ENCODE data around the gene TEC. TPM values are rescaled to one million over a fixed set of nuclear protein-coding genes. Genes with fewer than 3 reads are reported as not detected.

Gene TEC
- total and polyA plus RNA-seq, 7 donors = 0.80 to 2.0 (median 0.92) TPM

DNA sequence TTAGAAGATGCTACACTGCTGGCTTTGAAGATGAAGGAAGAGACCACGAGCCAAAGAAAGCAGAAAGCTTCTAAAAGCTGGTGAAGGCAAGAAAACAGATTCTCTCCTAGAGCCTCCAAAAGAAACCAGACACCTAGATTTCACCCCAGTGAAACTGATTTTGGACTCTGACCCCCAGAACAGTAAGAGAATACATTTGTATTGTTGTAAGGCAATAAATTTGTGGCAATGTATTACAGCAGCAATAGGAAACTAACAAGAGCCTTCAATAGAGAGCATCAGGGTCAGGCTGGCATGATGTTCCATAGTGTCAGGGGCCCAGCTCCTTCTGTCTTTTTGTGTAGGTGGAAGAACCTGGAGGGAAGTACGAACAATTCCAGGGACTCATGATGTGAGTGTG, 6.0 kb upstream of the TEC start:
- Histone ChIP-seq H3K4me3 (no peak overlapping the region), H3K36me3 (ENCODE audit: insufficient read depth in 1 of 2, low read depth in 1 of 2) (no peaks in the 10 kb centered on the region), H3K27me3 (ENCODE audit: insufficient read depth in 3 of 3, low read length in 2 of 3) (no peaks in the 10 kb centered on the region), H3K4me1 (peaks cover 3% of the 10 kb centered on the region), H3K9me3 (no peaks in the 10 kb centered on the region), H3K27ac (no peak overlapping the region)
- WGBS, 3 donors = 83 to 96% (median 84%) methylated on average over 2 of the region's 2 CpGs
- intact Hi-C loops (cut with DNase I) = loop anchor here in 1 of 2 donors (10.0 kb wide), 2 partner anchors 101 to 361 kb away; partner anchors contain the start of gene NFXL1
- ATAC-seq (no peak), DNase-seq (no peak)
- TF ChIP-seq, protein P1, sequence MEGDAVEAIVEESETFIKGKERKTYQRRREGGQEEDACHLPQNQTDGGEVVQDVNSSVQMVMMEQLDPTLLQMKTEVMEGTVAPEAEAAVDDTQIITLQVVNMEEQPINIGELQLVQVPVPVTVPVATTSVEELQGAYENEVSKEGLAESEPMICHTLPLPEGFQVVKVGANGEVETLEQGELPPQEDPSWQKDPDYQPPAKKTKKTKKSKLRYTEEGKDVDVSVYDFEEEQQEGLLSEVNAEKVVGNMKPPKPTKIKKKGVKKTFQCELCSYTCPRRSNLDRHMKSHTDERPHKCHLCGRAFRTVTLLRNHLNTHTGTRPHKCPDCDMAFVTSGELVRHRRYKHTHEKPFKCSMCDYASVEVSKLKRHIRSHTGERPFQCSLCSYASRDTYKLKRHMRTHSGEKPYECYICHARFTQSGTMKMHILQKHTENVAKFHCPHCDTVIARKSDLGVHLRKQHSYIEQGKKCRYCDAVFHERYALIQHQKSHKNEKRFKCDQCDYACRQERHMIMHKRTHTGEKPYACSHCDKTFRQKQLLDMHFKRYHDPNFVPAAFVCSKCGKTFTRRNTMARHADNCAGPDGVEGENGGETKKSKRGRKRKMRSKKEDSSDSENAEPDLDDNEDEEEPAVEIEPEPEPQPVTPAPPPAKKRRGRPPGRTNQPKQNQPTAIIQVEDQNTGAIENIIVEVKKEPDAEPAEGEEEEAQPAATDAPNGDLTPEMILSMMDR (IDR thresholded peaks at IDR 0.05) = no peak

DNA sequence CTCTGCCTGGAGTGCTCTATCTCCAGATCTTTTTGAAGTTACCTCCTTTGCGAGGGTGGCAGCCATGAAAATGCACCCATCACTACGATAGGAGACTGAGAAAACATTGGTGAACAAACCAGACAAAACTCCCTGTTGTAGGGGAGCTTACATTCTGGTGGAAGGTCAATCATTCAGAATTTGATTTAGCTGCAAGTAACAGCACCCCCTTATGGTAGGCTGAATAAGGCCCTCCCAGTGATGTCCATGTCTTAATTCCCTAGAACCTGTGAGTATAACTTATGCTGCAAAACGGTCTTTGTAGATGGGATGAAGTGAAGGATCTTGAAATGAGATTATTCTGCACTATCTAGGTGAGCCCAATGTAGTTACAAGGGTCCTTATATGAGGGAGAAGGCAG, 5.6 kb upstream of the TEC start:
- H3K4me1 ChIP-seq = peaks cover 6% of the 10 kb centered on the region
- DNase-seq (no peak), ATAC-seq (no peak)
- H3K27me3 ChIP-seq (ENCODE audit: insufficient read depth in 3 of 3, low read length in 2 of 3) = no peaks in the 10 kb centered on the region
- TF ChIP-seq, protein P1 (IDR thresholded peaks at IDR 0.05) = peak; percentile 19
- no peak overlapping the region for H3K4me3 ChIP-seq
- H3K36me3 ChIP-seq (ENCODE audit: insufficient read depth in 1 of 2, low read depth in 1 of 2) = no peaks in the 10 kb centered on the region
- intact Hi-C loops (cut with DNase I) = loop anchor here in 1 of 2 donors (10.0 kb wide), 2 partner anchors 100 to 360 kb away; partner anchors contain the start of gene NFXL1
- H3K9me3 ChIP-seq = no peaks in the 10 kb centered on the region
- H3K27ac ChIP-seq = no peak overlapping the region
- 60 to 71% (median 64%) methylated on average over 3 of the region's 3 CpGs for WGBS, 3 donors

DNA sequence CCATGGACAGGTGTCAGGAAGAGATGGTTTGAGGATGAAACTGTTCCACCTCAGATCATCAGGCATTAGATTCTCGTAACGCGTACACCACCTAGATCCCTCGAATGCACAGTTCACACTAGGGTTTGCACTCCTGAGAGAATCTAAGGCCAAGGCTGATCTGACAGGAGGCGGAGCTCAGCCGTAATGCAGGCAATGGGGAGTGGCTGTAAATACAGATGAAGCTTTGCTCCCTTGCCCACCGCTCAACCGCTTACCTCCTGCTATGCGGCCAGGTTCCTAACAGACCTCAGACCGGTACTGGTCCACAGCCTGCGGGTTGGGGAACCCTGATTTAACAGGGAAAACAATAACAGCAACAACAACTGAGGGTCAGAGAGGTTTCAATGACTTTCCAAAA, 2.0 kb upstream of the TEC start:
- TF ChIP-seq, protein P1 (IDR thresholded peaks at IDR 0.05) = no peak
- Histone ChIP-seq H3K27me3 (ENCODE audit: insufficient read depth in 3 of 3, low read length in 2 of 3) (no peaks in the 10 kb centered on the region), H3K36me3 (ENCODE audit: insufficient read depth in 1 of 2, low read depth in 1 of 2) (no peaks in the 10 kb centered on the region), H3K9me3 (no peaks in the 10 kb centered on the region), H3K4me1 (peaks cover 6% of the 10 kb centered on the region), H3K27ac (no peak overlapping the region), H3K4me3 (no peak overlapping the region)
- ATAC-seq (no peak), DNase-seq (no peak)
- 92 to 95% (median 95%) methylated on average over 11 of the region's 11 CpGs for WGBS, 3 donors
- intact Hi-C loops (cut with DNase I) = loop anchor here in 1 of 2 donors (10.0 kb wide), 2 partner anchors 97 to 357 kb away; partner anchors contain the start of gene NFXL1

DNA sequence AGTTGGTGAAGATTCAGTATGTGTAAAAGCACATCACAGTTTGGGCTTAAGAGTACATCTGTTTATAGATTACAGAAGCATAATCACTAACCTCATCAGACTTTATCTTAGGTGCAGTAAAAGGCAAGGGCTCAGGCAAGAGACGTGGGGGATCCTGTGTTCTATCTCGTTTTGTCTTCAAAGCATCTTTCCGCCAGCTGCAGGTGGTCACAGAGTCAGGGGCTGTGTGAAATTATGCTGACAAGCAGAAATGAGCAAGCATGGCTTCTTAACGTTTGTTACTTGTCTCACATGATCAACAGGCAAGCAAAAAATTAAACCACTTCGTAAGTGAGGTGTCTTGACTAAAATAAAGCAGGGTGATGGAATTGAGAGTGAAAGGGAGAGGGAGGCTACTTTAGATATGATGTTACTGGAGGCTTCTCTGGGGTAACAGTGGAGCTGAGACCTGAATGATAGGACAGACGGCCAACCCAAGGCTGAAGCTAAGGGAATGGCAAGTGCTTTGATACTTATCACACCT, 1.4 kb upstream of the TEC start:
- H3K36me3 ChIP-seq (ENCODE audit: insufficient read depth in 1 of 2, low read depth in 1 of 2) = no peaks in the 10 kb centered on the region
- TF ChIP-seq, protein P1 (IDR thresholded peaks at IDR 0.05) = no peak
- no peak overlapping the region for H3K4me3 ChIP-seq
- no peaks in the 10 kb centered on the region for H3K9me3 ChIP-seq
- WGBS, 3 donors = 62 to 74% (median 69%) methylated on average over 6 of the region's 6 CpGs
- intact Hi-C loops (cut with DNase I) = loop anchor here in 1 of 2 donors (10.0 kb wide), 2 partner anchors 96 to 356 kb away; partner anchors contain the start of gene NFXL1
- H3K27me3 ChIP-seq (ENCODE audit: insufficient read depth in 3 of 3, low read length in 2 of 3) = no peaks in the 10 kb centered on the region
- peaks cover 6% of the 10 kb centered on the region for H3K4me1 ChIP-seq
- peak overlapping the region; percentile 90 for H3K27ac ChIP-seq
- no peak for DNase-seq
- no peak for ATAC-seq

DNA sequence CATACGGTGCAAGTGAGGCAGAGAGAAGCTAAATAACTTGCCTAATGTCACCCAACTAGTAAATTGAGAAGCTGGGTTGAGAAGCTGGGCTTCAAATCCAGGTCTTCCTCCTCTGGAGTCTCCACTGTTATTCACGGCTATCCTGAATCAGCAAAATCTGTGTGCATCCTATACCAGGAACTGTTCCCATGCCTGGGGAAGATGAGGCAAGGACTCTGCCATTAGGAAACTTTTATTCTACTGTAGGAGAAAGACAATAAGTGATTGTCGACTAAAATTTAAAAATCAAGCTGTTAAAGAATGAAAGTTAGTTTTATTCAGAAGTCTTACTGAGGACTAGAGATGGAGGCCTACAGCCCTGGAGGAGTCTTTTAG, 872 bp upstream of the TEC start:
- DNase-seq (no peak), ATAC-seq (peak in 1 of 4 donors; percentile 11)
- 53 to 78% (median 54%) methylated on average over 3 of the region's 3 CpGs for WGBS, 3 donors
- intact Hi-C loops (cut with DNase I) = loop anchor here in 1 of 2 donors (10.0 kb wide), 2 partner anchors 96 to 356 kb away; partner anchors contain the start of gene NFXL1
- H3K4me1 ChIP-seq = peaks cover 6% of the 10 kb centered on the region
- peak overlapping the region; percentile 82 for H3K4me3 ChIP-seq
- H3K36me3 ChIP-seq (ENCODE audit: insufficient read depth in 1 of 2, low read depth in 1 of 2) = no peaks in the 10 kb centered on the region
- H3K27me3 ChIP-seq (ENCODE audit: insufficient read depth in 3 of 3, low read length in 2 of 3) = no peaks in the 10 kb centered on the region
- H3K27ac ChIP-seq = peak overlapping the region; percentile 90
- H3K9me3 ChIP-seq = no peaks in the 10 kb centered on the region
- TF ChIP-seq, protein P1 (IDR thresholded peaks at IDR 0.05) = no peak

All from psoas muscle (tissue), 8 donors.